ENCODE results near the gene DNAJB8. TPM values are rescaled to one million over a fixed set of nuclear protein-coding genes. Genes with fewer than 3 reads are reported as not detected.

Gene DNAJB8
- not detected in 2 replicates for total RNA-seq
- polyA plus RNA-seq (2012), result not detected

- no peak for DNase-seq (ENCODE audit: low read depth)
Measured at GRCh38 chr3:128466840-128467541, at the start of gene DNAJB8. DNAJB8 (minus strand) TSS chr3:128466890; CDS start chr3:128463245, 3,645 bp downstream.

DNA sequence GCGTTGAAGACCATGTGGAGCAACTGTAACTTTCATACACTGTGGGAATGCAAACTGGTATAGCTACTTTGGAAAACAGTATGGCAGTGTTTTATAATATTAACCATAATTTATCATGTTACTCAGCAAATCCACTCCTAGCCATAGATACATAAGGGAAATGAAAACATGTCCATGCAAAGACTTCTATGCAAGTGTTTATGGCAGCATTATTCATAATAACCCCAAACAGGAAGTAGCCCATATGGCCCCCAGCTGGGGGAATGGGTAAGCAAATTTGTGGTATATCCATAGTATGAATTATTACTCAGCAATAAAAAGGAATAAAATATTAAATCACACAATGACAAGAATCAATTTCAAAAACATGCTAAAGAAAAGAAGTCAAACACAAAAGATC, 49.3 kb upstream of the DNAJB8 start:
- no peak for DNase-seq (ENCODE audit: low read depth)

DNA sequence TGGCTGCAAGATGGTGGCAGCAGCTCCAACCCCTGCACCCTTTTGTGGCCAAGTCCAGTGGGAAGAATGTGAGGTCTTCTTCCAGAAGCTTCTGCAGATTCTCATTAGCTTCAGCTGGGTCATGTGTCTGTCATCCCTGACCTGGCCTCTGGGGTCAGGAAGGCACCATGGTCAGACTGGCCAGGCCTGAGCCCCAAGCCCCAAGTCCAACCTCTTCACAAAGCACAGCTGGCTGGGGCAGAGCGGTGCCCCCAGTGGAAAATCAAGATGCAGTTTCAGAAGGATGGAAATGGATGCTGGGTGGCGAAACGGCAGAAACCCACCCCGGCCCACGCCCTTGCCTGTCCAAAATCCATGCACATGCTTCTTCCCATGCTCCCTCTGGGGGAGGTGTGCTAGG, 42.2 kb upstream of the DNAJB8 start:
- no peak for DNase-seq (ENCODE audit: low read depth)

DNA sequence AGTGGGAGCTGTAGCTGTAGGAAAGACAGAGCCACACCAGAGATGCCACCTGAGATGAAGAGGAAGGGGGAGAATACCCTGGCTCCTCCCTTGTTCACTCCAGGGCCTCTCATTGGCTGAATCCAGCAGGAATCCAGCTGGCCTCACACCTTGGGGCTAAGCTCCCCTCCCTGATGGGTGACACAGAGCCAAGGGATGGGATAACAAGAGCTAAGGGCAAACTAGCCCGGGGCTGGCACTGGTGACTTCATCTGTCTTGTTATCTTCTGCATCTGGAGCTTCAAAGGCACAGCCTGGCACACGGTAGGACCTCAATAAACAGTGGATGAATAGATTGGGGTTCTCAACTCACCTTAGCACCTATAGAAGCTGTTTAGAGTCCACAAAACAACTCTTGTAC, 40.1 kb upstream of the DNAJB8 start:
- no peak for DNase-seq (ENCODE audit: low read depth)

GRCh38 chr3:128505771-128506170, 39.1 kb upstream of the DNAJB8 start:
- DNase-seq (ENCODE audit: low read depth), result no peak

- no peak for DNase-seq (ENCODE audit: low read depth)
Measured at GRCh38 chr3:128504963-128505730, 38.5 kb upstream of the DNAJB8 start.

DNA sequence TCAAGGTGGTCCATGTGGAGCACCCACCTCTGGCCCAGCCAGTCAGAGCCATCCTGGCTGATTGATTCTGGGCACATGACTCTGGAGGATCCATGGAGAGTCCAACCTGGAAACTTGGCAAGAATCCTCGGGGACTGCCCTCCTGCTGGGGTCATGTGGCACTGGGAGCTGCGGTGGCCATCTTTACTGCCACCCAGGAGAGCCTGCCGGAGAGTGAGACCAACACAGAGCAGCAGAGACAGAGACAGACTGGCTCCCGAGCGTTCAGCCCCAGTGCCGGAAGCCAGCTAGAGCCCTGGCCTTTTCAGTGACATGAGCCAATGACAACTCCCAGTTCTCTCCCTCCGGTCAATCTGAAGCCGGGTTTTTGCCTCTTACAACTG, 37.8 kb upstream of the DNAJB8 start:
- DNase-seq (ENCODE audit: low read depth), result no peak

GRCh38 chr3:128503751-128504532, 37.3 kb upstream of the DNAJB8 start:
- DNase-seq (ENCODE audit: low read depth), result no peak

- no peak for DNase-seq (ENCODE audit: low read depth)
Measured at GRCh38 chr3:128503164-128503651, 36.5 kb upstream of the DNAJB8 start.

- DNase-seq (ENCODE audit: low read depth), result no peak
Measured at GRCh38 chr3:128502712-128503111, 36.0 kb upstream of the DNAJB8 start.

GRCh38 chr3:128501431-128501830, 34.7 kb upstream of the DNAJB8 start:
- no peak for DNase-seq (ENCODE audit: low read depth)

- DNase-seq (ENCODE audit: low read depth), result no peak
Measured at GRCh38 chr3:128500556-128500955, 33.9 kb upstream of the DNAJB8 start.

- DNase-seq (ENCODE audit: low read depth), result no peak
Measured at GRCh38 chr3:128499724-128500275, 33.1 kb upstream of the DNAJB8 start.

- DNase-seq (ENCODE audit: low read depth), result no peak
Measured at GRCh38 chr3:128498901-128499530, 32.3 kb upstream of the DNAJB8 start.

- no peak for DNase-seq (ENCODE audit: low read depth)
Measured at GRCh38 chr3:128498127-128498626, 31.5 kb upstream of the DNAJB8 start.

DNA sequence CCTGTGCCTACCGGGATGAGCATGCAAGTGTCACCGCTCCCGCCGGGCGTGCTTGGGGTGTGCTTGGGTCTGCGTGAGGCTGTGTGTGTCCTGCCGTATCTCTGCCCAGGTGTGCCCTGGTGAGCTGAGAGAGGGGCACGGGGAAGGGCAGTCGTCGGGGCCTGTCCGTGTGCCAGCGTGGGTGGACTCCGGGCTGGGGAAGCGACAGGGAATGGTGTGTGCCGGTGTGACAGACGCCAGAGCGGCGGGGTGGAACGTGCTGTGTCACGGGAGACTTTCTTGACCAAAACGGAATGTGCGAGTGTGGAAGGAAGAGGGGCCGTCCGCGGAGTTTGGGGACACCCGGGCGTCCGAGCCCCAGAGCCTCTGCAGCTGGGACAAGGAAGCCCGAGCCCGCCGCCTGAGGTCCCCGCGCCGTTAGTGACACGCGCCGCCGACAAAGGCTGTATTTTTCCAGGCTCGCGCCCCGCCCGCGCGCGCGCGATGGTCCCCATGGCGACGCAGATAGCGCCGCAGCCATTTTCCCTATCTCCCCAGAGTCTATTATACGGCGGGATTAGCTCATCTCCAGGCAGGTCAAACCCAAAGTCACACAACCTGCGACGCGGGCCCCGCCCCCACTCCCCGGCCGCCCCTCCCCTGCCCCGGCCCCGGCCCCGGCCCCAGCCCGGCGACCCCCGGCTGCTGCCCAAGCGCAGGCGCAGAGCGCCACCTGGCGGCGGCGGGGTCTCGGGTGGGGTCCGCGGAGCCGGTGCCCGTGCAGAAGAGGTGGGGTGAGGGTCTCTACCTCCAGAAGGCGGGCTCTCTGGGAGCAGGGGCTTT, 30.8 kb upstream of the DNAJB8 start:
- peak; percentile 42 for DNase-seq (ENCODE audit: low read depth)

DNA sequence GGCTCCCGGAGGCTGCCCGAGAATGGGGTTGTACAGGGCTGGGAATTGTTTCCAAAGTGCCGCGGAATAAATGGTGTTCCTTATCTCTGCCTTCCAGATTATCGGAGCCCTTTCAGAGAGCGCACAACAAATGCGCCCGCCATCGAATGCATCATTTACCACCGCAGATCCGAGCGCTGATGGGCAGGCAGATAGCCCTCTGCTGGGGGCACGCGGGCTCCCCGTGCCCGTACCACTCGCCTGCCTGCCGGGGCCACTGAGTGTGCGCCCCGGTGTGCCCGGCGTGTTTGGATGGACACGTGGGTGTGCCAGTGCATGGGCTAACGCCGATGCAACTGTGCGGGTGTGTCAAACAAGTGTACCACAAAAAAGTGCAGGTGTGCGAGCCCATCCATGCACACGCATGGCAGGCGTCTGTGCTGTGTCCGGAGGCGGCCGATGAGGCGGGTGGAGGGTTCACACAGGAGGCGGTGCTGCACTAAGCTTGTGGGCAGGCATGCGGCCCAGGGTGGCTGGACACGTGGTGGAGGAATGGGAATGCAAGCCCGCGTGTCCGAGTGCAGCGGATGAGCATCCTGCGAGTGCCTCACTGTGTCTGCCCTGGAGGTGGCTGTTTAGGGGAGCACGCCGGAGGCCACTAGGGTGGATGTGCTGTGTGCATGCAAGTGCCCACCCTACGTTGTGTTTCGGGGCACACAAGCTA, 30.1 kb upstream of the DNAJB8 start:
- DNase-seq (ENCODE audit: low read depth), result no peak

- no peak for DNase-seq (ENCODE audit: low read depth)
Measured at GRCh38 chr3:128496019-128496601, 29.4 kb upstream of the DNAJB8 start.

- DNase-seq (ENCODE audit: low read depth), result no peak
Measured at GRCh38 chr3:128495435-128495970, 28.8 kb upstream of the DNAJB8 start.
